Measurements from ENCODE around the gene MLYCD. TPM values are rescaled to one million over a fixed set of nuclear protein-coding genes. Genes with fewer than 3 reads are reported as not detected.

MLYCD gene
- 2.9 and 3.3 TPM in 2 replicates for total RNA-seq

DNA sequence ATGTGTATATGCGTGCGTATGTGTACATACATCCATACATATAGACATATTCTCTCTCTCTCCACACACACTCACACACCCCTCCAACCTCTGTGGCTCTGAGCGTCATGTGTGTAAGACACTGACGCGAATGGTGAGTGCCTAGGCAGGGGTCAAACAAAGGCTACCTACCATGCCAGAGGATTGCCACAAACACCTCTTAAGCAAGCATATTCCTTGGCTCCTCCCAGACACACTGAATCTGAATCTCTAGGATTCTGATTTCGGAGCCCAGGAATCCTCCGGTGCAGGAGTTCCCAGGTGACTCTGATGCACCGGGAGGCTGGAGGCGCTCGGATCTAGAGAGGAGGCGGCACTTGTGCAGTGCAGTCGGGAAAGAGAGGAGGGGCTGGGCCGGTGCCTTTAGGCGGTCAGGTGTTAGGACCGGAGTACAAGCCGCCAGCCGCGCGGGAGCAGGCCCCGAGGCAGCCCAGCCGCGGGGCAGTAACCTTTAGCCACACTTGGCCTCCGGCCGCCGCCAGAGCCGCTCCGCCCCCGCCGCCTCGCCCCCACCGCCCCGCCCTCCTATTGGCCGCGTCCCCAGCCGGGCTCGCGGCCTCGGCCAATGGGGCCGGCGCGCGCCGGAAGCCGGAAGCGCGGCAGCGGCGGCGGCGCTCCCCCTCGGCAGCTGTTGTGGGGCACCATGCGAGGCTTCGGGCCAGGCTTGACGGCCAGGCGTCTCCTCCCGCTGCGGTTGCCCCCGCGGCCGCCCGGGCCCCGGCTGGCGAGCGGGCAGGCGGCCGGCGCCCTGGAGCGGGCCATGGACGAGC is at the start of gene MLYCD:
MLYCD (plus strand) TSS at position 653 of the 809 bp plus-strand sequence; CDS start at position 683, 30 bp downstream.

DNA sequence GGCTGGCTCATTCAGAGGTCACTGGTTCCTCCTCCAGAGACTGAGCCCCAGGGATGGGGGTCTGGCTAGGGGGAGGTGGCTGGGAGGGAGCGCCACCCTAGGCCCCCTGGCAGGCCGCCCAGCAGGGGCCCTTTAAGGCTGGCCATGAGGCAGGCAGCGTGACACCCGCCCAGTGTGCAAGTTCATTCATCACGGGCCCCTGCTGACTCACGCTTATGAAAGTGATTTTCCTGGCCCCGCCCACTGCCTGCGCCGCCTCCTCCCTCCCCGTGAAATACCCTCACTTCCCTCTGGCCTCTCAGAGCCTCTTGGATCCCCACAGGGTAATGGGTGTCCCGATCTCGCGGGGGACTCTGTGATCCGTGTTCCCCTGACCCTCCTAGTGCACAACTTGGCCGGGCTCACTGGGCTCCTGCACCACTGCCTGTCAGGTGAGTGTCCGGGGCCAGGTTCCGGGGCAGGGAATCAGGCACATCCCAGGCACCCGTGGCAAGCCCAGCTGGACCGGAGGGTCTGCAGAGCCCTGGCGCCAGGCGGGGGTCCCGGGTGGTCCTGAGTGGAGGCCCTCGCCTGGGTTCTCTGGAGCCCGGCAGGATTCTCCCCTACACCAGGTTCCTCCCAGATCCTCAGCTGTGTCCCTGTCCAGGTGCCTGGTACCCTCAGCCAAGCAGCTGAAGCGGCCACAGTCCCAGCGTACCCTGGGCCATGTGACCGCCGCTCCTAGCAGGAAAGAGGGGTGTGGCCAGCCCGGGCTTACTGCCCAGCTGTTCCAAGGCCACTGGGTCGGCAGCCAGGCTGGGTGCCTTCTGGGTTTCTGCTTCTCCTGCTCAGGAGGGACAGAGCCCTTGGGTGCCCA is 54.3 kb downstream of the MLYCD start, which contains the start of gene OSGIN1:
OSGIN1 (plus strand) TSS at position 301 of the 856 bp plus-strand sequence. CDS start 4,432 bp downstream, outside the sequence.

DNA sequence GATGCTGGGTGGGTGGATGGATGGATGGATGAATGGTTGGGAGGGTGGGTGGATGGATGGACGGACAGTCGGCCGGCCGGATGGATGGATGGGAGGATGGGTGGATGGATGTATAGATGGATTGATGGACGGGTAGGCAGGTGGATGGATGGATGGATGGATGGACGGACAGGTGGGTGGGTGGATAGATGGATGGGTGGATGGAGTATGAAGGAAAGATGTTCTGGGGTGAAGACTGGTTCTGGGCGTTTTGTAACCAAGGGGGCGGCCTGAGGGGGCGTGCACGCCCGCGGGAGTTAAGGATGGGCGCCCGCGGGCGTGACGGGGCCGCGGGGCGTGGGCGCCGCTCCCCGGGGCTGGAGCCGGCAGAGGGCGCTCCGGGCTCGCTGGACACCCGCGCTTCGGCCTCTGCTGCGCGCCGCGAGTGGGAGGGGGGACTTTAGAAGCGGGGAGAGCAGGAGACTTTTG is 69.0 kb downstream of the MLYCD start, which contains the start of gene NECAB2:
NECAB2 (plus strand) TSS at position 407 of the 468 bp plus-strand sequence. CDS start 405 bp downstream, outside the sequence.

Other genes starting within 250 kb of the MLYCD start
- 18.3 and 18.7 TPM in 2 replicates for gene HSBP1, start 91.1 kb upstream of the MLYCD start, total RNA-seq
- gene OSGIN1, start 54.1 kb downstream of the MLYCD start, total RNA-seq = 2.1 and 3.1 TPM in 2 replicates
- 0.47 TPM in 1 of 2 replicates, not detected in the other for gene NECAB2, start 69.1 kb downstream of the MLYCD start, total RNA-seq
- not detected in 2 replicates for gene SLC38A8, start 143.7 kb downstream of the MLYCD start, total RNA-seq
- gene MBTPS1, start 217.8 kb downstream of the MLYCD start, total RNA-seq = 86.1 TPM in 2 replicates
- 10.3 and 20.8 TPM in 2 replicates for gene HSDL1, start 246.1 kb downstream of the MLYCD start, total RNA-seq
- not detected in 2 replicates for gene DNAAF1, start 246.2 kb downstream of the MLYCD start, total RNA-seq

Measured in pericardium fibroblast (primary cell).